Lower lobe of right lung (tissue), 2 donors: ENCODE measurements around the gene UMODL1. TPM values are rescaled to one million over a fixed set of nuclear protein-coding genes. Genes with fewer than 3 reads are reported as not detected.

ENCODE experiments used
- ATAC-seq, 2 donors: fragments of 200-7000 bp; cut with Tn5 transposase; one replicate each; pipeline ENCODE4 v1.9.1; 2020 to 2022; ENCODE audit warnings: mild to moderate bottlenecking in 2 of 2, moderate library complexity in 2 of 2
- DNase-seq: peaks from one replicate; pipeline ENCODE4 v3.0.0-alpha.2; 2020
- H3K27ac ChIP-seq: fragments of 200-600 bp; one replicate; pipeline ENCODE4 v1.8.0; 2022
- H3K27me3 ChIP-seq: fragments of 200-600 bp; one replicate; pipeline ENCODE4 v1.8.0; 2022; ENCODE audit warnings: low read depth
- H3K36me3 ChIP-seq: fragments of 200-600 bp; one replicate; pipeline ENCODE4 v1.8.0; 2022; ENCODE audit warnings: mild to moderate bottlenecking
- H3K4me1 ChIP-seq: fragments of 200-600 bp; one replicate; pipeline ENCODE4 v1.8.0; 2022
- H3K4me3 ChIP-seq: fragments of 200-600 bp; one replicate; pipeline ENCODE4 v1.8.0; 2022; ENCODE audit warnings: mild to moderate bottlenecking
- H3K9me3 ChIP-seq: fragments of 200-600 bp; one replicate; pipeline ENCODE4 v1.8.0; 2022
- CTCF ChIP-seq: fragments of 200-600 bp; IDR thresholded peaks from one replicate; pipeline ENCODE4 v1.8.0; 2022; ENCODE audit warnings: antibody characterized with exemption, mild to moderate bottlenecking
- intact Hi-C: fragments of 100-400 bp; cut with DNase I; formaldehyde crosslinking; loops from one replicate; pipeline ENCODE4 v1.11.0; 2022
- total RNA-seq: library from RNA; stranded (reverse); fragmentation: NEBNext Ultra II Directional; extraction: Animal tissue kit (Norgen Biotek cat#: 25700); gene quantifications from one replicate; pipeline ENCODE4 v1.2.1, GENCODE V29; 2021
- donor health status: DM: no; HTN: yes; CAD: no; lungs with severe emphysema.

Gene UMODL1
- total RNA-seq, 1 donor from 2014 or later = 0.50 TPM

GRCh38 chr21:42079939-42080787 lies 9.0 kb downstream of the UMODL1 start:
- H3K36me3 ChIP-seq = no peaks in the 10 kb centered on the region
- H3K27me3 ChIP-seq = no peaks in the 10 kb centered on the region
- ATAC-seq (peak; percentile 61 to 64), DNase-seq (no peak)
- no peak for TF ChIP-seq CTCF
- H3K4me3 ChIP-seq = no peak overlapping the region
- intact Hi-C loops = no loop called here
- peaks cover 4% of the 10 kb centered on the region for H3K4me1 ChIP-seq
- H3K9me3 ChIP-seq = no peaks in the 10 kb centered on the region
- H3K27ac ChIP-seq = peak overlapping the region; percentile 31

GRCh38 chr21:42080788-42081083 lies 9.6 kb downstream of the UMODL1 start:
- H3K27me3 ChIP-seq = no peaks in the 10 kb centered on the region
- ATAC-seq (peak; percentile 44 to 53), DNase-seq (no peak)
- H3K4me3 ChIP-seq = no peak overlapping the region
- intact Hi-C loops = no loop called here
- H3K9me3 ChIP-seq = no peaks in the 10 kb centered on the region
- no peak for TF ChIP-seq CTCF
- H3K36me3 ChIP-seq = no peaks in the 10 kb centered on the region
- H3K27ac ChIP-seq = peak overlapping the region; percentile 11
- peaks cover 4% of the 10 kb centered on the region for H3K4me1 ChIP-seq

GRCh38 chr21:42081138-42081537 lies 10.0 kb downstream of the UMODL1 start:
- H3K36me3 ChIP-seq = no peaks in the 10 kb centered on the region
- H3K4me3 ChIP-seq = no peak overlapping the region
- ATAC-seq = peak; percentile 43 to 53
- no peak for TF ChIP-seq CTCF
- H3K27ac ChIP-seq = peak overlapping the region; percentile 11
- no peaks in the 10 kb centered on the region for H3K27me3 ChIP-seq
- peaks cover 4% of the 10 kb centered on the region for H3K4me1 ChIP-seq
- intact Hi-C loops = no loop called here
- no peak for DNase-seq
- H3K9me3 ChIP-seq = no peaks in the 10 kb centered on the region

GRCh38 chr21:42081931-42082381 lies 10.8 kb downstream of the UMODL1 start:
- no peaks in the 10 kb centered on the region for H3K9me3 ChIP-seq
- no peaks in the 10 kb centered on the region for H3K27me3 ChIP-seq
- H3K36me3 ChIP-seq = no peaks in the 10 kb centered on the region
- DNase-seq = no peak
- no peak for ATAC-seq
- intact Hi-C loops = no loop called here
- peaks cover 4% of the 10 kb centered on the region for H3K4me1 ChIP-seq
- no peak overlapping the region for H3K27ac ChIP-seq
- TF ChIP-seq CTCF = no peak
- H3K4me3 ChIP-seq = no peak overlapping the region

- Histone ChIP-seq H3K27ac (no peak overlapping the region), H3K27me3 (no peaks in the 10 kb centered on the region), H3K4me1 (peaks cover 4% of the 10 kb centered on the region), H3K4me3 (no peak overlapping the region), H3K9me3 (no peaks in the 10 kb centered on the region), H3K36me3 (no peaks in the 10 kb centered on the region)
- intact Hi-C loops = no loop called here
- TF ChIP-seq CTCF = no peak
- no peak for DNase-seq
- ATAC-seq = no peak
Measured at GRCh38 chr21:42082501-42083360, 11.6 kb downstream of the UMODL1 start.
